NCI-H510A (cell line): ENCODE results near the gene KIAA1671.
A peak's percentile ranks its signal among the peaks of the same experiment; 100 is the strongest.

Source experiments
- DNase-seq: peaks from one replicate; lab custom pipeline; 2025; lab: John Stamatoyannopoulos, UW

Gene KIAA1671

DNA sequence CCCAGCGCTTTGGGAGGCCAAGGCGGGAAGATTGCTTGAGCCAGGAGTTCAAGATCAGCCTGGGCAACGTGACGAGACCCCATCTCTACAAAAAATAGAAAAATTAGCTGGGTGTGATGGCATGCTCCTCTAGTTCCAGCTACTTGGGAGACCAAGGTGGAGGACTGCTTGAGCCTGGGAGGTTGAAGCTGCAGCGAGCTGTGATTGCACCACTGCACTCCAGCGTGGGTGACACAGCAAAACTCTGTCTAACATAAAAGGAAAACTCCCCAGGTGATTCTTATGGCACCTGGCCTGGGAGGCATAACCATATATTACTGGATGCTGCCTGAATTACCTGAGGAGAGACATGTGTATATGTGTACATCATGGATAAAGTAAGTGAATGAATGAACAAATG, 29.1 kb downstream of the KIAA1671 start:
- DNase-seq = no peak

DNA sequence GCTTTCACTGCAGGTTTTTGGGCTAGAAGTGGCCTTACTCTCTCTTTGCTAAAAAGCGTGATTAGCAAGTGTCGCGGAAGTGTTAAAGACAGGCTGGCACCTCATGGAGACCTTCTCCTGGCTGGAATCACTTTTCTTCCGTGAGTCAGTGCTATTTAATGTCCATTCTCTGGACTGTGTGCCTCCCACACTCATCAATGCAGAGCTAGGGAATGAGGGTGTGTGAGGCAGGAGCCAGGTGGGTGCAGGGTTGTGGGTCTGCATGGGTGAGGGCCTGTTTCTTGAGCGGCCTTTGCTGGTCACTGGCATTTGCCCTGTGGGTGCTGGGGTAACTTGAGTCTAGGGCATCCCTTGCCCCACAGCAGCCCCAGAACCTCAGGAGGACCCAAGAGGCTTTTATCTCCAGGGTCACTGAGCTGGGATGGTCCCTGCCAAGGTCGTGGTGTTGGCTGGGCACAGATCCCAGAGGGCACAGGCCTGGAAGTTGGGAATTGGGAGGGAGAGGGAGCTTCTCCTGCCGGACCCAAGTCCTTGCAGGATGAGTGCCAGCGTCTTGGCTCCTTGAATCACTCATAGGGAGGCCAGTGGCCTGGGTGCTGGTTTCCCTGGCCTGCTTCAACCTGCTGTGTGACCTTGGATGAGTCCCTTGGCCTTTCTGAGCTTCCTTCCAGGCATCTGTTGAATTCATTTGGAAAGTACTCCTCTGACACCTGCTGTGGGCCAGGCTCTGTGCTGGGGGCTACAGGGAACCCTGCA, 30.0 kb downstream of the KIAA1671 start:
- no peak for DNase-seq

DNA sequence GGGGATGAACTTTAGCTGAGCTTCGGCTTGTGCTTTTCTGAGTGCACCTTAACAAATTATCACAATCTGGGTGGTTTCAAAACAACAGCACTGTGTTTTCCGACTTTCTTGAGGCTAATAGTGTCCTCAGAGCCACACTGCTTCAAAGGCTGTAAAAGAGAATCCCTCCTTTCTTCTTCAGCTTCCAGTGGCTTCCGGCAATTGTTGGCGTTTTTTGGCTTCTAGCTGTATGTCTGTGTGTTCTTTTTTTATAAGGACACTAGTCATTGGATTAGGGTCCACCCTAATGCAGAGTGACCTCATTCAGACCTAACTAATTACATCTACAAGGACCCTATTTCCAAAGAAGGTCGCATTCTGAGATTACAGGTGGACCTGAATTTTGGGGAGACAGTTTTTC, 30.6 kb downstream of the KIAA1671 start:
- DNase-seq = no peak

DNA sequence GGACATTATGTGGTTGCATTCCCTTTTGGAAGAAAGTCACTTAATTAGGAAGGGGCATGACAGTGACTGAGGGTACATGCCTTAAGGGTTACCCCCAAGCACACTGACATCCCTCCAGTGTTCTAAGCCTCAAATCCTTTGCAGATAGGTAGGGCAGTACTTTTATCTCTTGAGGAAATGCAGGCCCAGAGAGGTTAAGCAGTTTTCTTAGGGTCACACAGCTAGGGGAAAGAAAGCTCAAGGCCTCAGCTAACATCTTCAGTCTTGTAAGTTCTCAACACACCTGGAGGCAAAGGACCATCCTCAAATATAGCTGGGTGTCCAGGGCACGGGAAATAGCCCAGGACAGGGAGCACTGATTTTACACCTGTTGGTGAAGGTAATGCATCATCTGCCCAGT, 31.6 kb downstream of the KIAA1671 start:
- DNase-seq = no peak

DNA sequence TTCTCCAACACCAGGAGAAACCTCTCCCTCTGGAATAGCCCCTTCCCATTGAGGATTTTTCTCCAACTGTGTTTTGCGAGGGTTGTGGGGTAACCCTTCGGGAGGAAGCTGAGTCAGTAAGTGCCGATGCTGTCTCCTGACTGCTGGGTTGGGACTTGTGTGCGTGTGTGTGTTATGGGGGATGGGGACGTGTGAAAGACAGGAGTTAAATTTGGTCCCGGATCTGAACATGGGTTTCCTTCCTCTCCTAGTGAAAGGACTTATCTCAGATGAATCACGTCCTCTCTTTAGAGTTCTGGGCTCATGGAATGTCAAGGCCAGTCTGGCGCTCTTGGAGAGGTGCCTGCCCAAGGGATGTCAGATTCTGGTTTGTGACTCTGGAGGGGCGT, 33.3 kb downstream of the KIAA1671 start:
- DNase-seq = no peak

DNA sequence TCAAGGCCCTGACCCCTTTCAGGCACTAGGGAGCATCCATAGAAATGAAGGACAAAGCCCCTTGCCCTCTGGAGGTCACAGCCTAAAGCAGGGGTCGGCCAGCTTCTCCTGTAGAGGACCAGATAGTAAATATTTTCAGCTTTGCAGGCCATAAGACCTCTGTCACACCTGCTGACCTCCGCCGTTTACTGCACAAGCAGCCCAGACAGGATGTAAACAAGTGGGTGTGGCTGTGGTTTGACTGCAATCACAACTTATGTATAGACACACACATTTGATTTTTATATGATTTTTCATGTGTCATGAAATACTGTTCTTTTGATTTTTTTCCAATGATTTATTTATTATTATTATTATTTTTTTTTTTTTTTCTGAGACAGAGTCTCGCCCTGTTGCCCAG, 34.3 kb downstream of the KIAA1671 start:
- no peak for DNase-seq

DNA sequence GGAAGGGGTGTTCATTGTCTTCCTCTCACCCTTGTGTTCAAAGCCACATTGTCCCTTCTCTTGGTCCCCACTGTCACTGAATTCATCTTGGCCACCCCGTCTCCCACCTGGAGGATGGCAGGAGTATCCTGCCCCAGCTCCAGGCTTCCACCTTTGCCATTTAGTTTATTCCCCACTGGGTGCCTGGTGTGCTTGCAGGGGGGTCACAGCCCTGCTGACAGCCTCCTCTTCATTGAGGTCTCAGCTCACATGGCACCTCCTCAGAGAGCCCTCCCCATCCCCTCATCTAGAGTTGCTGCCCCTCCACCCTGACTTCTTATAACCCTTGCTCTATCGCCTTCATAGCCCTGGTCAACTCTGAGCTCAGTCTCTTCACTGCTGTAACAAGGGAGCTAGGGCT, 36.6 kb downstream of the KIAA1671 start:
- DNase-seq = no peak

DNA sequence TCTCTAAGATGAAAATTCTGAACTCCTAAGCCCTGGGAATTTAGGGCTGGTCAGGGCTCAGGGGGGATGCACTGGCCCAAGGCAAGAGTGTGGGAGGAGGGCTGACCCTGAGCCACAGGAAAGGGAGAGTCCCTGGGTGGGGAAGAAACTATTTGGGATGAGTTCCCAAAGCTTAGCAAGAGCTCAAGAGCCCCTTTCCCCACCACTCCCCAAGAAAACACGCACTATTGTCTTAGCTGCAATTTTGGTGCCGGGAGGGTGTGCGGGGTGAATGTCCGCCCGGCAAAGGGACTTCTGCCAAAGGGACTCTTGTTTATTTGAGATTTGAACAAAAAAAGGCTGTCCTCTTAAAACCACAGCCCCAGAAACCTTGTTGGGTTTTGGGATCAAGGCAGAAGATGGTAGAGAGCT, 37.0 kb downstream of the KIAA1671 start:
- no peak for DNase-seq

DNA sequence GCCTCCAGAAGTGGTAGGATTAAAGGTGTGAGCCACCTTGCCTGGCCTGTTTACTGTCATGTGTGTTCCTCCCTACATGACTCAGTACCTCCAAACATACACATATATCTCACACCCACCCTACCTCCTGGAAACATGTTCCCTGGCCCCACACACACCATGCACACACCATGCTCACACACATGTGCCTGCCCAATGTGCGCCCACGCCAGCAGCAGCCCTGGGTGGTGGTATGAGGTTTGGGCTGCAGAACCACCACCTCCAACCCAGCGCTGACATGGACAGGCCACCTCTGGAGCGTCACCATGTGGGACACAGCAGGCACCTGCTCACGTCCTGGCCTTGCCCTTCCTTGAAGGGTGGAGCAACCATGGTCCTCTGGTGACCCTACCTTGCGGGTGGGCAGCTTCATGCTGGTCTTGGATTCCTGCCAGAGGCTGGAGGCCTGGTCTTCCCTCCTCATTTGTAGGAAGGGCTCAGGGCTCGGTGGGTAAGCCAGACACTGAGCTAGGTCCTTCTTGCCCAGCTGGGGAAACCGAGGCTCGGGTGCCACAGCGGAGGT, 37.9 kb downstream of the KIAA1671 start:
- DNase-seq = no peak

DNA sequence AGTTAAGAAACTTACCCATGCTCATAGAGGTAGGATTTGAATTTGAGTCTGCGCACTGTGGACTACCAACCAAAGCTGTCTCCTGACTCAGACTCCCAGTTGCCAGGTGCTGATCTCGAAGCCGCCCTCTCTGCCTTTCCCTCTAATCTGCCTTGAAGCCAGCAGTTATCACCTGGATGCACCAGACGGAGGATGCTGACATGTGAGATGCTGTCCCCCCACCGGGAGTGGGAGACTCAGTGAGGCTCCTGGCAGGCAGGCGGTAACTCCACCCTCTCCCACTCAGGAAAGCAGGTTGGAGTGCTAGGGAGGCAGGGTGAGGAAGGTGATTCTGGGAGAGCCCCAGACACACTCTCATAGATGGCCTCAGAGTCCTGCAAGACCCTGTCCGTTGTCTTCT, 40.4 kb downstream of the KIAA1671 start:
- DNase-seq = no peak

DNA sequence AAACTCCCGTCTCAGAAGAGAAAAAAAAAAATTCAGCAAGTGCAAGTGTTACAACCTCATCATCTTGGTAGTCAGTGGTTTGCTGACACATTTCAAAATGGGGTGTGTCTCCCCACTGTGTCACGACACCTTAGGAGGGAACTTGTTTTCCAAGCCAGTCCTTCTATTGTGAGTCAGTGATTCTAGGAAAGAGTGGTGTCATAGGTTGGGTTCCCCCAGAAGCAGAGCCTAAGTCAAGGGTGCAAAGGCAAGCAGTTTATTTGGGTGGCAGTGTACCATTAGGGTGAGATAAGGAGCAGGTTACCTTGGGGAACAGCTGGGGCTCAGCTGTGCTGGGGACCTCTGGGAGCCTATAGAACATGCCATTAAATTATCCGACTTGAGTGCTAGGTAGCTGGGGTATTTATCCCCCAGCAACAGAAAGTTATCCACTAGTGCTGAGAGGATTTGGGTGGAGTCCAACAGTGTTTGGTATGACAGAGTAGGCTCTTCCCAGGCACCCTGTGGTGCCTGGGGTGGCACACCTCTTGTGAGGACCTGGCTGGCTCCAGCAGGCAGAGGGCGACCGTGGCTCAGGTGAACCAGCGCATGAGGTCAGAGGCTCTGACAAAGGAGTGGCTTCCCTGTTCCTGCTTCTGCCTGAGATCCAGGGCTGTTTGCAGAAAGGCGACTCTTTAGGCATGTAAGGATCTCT, 41.7 kb downstream of the KIAA1671 start:
- peak; percentile 75 for DNase-seq

DNA sequence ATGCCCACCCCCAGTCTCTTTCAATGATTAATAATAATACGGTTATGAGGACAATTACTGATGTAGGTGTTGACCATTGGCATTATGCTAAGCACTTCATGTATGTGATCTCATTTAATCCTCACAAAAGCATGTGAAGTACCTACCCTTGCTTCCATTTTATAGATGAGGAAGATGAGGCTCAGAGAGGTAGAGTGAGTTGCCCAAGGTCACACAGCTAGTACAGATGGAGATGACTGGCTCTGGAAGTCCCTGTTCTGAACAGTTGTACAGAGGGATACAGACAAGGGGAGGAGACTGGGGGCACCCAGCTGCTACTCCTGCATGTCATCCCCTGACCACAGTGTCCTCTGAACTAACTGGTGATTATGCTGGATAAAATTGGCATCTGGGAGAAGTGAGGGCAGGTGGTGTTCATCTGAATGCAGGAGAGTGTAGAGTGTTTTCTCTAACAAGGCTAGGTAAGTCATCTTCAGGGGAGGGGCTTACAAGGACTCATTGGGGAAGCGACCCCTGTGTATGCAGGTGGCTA, 43.2 kb downstream of the KIAA1671 start:
- no peak for DNase-seq

DNA sequence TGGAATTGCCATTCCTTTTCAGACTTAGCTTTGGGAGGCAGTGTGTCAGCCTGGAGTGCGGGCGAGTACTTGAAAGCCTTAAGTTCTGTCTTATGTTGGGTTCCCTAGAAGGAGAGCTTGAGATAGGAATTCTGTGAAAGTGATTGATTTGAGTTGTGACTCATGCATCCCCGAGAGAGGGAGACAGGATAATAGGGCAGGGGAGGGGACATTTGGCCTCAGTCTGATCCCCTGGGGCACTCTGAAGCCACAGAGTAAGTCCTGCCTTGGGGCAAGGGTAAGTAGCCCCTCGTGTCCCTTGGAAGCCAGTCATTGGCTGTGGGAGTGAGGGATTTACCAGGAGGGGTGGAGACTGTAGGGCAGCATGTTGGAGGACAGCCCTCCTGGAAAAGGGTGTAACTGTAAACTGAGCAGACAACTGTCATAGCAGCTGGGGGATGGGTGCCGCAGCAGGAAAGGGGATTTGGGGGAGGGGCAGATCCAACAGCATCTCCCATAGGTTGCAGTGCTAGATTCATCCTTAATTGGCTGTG, 44.0 kb downstream of the KIAA1671 start:
- DNase-seq = peak; percentile 83

DNA sequence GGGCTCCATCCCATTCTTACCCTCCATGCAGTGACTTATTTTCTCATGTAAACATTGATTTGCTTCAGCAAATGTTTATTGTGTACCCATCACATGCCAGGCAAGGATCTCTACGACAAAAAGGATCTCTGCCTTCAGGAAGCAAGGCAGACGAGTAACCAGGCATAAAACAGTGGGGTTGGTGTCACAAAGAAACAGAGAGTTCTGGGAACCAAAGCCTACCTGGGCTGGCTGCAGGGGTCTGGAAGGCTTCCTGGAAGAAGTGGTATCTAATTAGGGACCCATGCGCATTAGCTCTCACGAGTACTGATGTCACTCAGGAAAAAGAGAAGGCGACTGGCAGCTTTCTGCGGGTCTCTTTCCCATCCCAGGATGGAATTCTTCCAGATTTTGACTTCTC, 44.5 kb downstream of the KIAA1671 start:
- no peak for DNase-seq

DNA sequence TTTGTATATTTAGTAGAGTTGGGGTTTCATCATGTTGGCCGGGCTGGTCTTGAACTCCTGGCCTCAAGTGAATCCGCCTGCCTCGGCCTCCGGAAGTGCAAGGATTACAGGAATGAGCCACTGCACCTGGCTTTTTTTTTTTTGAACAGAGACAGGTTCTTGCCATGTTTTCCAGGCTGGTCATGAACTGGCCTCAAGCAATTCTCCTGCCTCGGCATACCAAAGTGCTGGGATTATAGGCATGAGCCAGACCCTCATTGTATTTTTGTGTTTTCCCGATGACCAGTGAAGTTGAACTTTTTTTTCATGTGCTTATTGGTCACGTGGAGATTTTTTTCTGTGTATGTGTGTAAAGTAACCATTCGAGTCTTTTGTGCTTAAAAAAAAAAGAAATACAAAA, 48.2 kb downstream of the KIAA1671 start:
- no peak for DNase-seq

DNA sequence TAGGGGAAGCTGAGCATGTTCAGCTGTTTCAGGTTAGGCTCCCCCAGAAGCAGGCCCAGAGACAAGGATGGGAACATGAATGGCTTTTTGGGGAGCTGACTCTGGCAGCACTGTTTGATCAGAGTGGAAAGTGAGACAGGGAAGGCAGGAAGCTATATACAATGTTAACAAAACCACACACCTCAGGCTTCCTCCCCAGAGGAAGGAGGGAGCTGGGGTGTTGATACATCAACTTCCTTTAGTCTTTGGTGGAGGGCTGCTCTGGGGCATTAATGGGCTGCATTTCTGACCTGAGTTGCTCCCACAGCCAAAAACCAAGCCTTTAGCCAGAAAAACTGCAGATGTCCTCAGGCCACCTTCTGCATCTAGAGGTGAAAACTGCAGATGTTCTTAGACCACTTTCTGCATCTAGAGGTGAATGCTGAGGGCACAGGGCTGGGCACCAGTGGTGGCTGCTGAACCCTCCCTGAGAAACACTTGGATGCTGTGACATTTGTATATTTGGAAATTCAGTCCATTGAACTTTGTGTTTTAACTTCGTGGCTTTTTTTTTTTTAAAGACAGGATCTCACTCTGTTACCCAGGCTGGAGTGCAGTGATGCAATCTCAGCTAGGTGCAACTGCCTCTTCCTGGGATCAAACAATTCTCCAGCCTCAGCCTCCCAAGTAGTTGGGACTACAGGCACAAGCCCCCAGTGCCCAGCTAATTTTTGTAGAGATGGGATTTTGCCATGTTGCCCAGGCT, 49.9 kb downstream of the KIAA1671 start:
- DNase-seq = no peak

DNA sequence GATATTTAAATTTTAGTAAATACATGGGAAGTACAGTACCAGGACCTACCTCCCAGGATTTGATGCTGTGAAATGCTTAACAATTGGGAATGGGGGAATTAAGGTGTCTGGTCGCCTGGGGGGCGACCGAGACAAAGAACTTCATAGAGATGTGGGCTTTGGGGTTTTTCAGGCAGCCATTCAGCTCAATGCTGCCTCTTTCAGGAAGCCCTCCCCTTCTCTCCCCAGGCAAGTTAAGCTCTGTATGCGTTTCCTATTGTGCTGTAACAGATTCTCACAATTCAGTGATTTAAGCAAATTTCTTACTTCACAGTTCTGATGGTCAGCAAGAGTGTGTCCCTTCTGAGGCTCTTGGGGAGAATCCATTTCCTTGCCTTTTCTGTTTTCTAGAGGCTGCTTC, 53.8 kb downstream of the KIAA1671 start:
- no peak for DNase-seq

DNA sequence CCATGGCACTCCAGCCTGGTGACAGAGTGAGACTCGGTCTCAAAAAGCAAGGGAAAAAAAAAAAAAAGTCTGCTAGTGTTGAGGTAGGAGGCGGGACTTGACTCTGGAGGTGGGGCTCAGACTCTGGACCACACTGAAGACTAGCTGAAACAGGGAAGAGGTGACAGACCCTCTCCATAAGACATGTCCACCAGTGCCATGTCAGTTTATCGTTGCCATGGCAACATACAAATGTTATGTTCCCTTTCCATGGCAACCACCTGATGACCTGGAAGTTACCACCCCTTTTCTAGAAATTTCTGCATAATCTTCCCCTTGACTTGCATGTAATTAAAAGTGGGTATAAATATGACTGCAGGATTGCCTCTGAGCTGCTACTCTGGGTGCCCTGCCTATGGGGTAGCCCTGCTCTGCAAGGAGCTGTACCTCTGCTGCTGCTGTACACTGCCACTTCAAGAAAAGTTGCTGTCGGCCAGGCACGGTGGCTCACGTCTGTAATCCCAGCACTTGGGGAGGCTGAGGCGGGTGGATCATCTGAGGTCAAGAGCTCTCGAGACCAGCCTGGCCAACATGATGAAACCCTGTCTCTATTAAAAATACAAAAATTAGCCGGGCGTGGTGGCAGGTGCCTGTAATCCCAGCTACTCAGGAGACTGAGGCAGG, 55.1 kb downstream of the KIAA1671 start:
- DNase-seq = no peak

DNA sequence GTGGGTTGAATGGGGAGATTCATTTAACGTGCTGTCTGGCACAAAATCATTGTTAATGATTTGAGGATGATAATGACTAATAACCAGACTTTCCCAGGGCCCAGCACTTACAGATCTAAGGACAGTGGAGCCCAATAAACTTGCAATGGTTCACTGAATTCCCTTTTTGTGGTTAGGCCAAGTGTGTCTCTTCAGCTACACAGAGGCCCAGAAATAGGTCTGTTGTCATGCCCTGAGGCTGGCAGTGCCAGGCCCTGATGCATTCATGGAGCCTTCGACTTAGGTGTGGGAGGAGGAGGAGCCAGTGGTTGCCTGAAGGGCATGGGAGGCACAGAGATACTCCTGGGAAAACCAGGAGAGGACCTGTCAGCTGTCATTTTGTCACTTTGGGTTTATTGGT, 56.1 kb downstream of the KIAA1671 start:
- DNase-seq = no peak

DNA sequence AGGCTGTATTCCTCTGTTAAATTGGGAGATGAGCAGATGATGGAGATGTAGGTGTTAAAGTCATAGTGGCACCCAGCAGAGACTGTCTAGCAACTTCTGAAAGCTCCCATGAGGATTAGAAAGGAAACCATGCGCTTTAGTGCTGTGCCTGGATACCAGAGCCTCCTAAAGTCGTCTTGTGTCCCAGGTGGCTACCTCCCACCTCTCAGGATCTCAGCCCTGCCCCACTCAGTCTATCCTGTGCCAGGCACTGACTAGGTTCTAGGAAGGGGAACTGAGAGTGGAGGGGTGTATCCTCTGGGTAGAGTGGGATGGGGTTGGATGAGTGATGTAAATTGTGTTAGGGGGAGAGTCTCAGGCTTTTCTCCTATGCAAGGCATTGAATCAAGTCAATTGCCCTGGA, 60.2 kb downstream of the KIAA1671 start:
- no peak for DNase-seq

DNA sequence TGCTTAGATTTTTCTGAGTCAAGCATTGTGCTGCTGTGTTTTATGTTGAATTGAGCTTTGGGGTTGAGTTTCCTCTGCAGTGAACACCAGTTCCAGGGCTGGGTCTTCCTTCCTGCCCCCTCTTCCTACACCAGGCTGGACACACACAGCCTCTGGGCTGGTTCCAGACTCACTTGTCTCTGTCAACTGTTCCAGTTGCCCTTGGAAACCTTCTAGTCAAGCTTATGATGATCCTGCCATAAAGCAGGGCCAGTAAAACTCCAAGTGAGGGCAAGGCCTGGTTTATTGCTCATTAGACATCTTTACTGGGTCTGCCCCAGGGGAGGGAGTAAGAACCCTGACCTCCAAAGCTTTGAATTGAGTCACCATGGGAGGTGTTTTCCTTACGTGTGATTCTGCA, 61.1 kb downstream of the KIAA1671 start:
- no peak for DNase-seq
